Progenitor cell of endocrine pancreas (in vitro differentiated cells): ENCODE data around the gene ZNF618. TPM values are rescaled to one million over a fixed set of nuclear protein-coding genes. Genes with fewer than 3 reads are reported as not detected.
A peak's percentile ranks its signal among the peaks of the same experiment; 100 is the strongest.

Source experiments
- DNase-seq: peaks from one replicate; pipeline ENCODE4 v3.0.0; 2021; ENCODE audit warnings: low spot score; ENCODE audit not compliant: unreplicated experiment
- H3K27ac Mint-ChIP-seq: 2 replicates; pipeline ENCODE4 v1.8.0; 2021; ENCODE audit warnings: mild to moderate bottlenecking, moderate library complexity, mixed read lengths
- H3K27me3 Mint-ChIP-seq: 2 replicates; pipeline ENCODE4 v1.8.0; 2021; ENCODE audit warnings: mixed read lengths
- H3K36me3 Mint-ChIP-seq: 2 replicates; pipeline ENCODE4 v1.8.0; 2022; ENCODE audit warnings: mixed read lengths; ENCODE audit not compliant: insufficient read depth
- H3K4me1 Mint-ChIP-seq: 2 replicates; pipeline ENCODE4 v1.8.0; 2021; ENCODE audit warnings: low read depth, mixed read lengths
- H3K4me3 Mint-ChIP-seq: 2 replicates; pipeline ENCODE4 v1.8.0; 2021; ENCODE audit warnings: low read depth, mild to moderate bottlenecking, moderate library complexity, mixed read lengths
- H3K9me3 Mint-ChIP-seq: 2 replicates; pipeline ENCODE4 v1.8.0; 2021; ENCODE audit warnings: low read depth, mixed read lengths
- total RNA-seq: library from RNA; stranded (reverse); gene quantifications from 2 replicates; pipeline ENCODE4 v1.2.1, GENCODE V29; 2021
- TF ChIP-seq, protein P1 (sequence below): fragments of 200-600 bp; sonication (generic); IDR thresholded peaks from one replicate; pipeline ENCODE4 v1.5.0; 2021; ENCODE audit warnings: antibody characterized with exemption, mild to moderate bottlenecking; ENCODE audit not compliant: unreplicated experiment

Gene ZNF618
- total RNA-seq, 1 donor from 2014 or later = 85.8 TPM

DNA sequence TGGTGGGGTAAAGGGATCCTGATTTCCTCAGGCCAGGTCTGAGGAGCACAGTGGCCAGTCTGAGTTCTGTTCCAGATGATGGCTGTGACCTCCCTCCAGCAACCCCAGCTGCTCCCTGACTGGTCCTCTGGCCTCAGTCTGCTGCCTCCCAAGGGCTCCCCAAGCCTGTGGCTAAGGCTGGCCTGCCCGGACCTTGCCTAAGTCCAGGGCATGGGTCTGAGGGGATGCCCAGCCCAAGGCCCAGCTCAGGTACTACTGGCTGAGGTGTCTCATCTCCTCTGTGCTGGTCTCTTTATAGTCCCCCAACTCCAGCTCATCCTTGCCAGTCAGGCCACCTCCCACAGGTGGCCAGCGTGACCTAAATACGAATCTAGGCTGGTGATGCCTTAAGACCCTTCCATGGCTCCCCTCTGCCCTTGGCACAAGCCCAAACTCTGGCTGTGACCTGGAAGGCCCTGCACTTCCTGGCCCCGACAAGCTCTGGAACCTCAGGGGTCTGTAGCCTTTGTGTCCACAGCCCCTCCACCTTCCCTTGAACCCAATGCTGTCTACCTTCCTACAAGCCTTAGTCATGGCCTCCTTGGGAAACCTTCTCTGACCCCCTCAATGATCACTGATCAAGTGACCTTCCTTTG, 213.2 kb downstream of the ZNF618 start:
- H3K4me1 Mint-ChIP-seq = peaks cover 3% of the 10 kb centered on the region
- no peaks in the 10 kb centered on the region for H3K27me3 Mint-ChIP-seq

DNA sequence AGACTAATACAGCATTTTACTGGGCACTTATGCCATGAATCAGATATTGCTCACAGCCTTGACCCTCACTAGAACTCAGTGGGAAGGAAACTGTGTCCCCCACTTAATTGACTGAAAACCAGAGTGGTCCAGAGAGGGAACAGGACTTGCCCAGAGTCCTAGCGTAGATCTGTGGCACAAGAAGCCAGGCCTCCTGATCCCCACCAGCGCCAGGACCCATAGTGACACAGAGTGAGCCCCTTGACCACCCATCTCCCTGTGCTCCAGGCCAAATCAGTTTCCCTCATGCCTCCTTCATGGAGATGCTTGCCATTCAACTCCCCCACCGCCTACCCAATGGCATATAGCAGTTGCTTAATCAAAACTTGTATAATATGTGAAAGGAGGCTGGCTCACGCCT, 214.7 kb downstream of the ZNF618 start:
- no peak overlapping the region for H3K27ac Mint-ChIP-seq
- H3K4me3 Mint-ChIP-seq = no peak overlapping the region
- peaks cover 9% of the 10 kb centered on the region for H3K9me3 Mint-ChIP-seq
- H3K27me3 Mint-ChIP-seq = no peaks in the 10 kb centered on the region
- TF ChIP-seq, protein P1, sequence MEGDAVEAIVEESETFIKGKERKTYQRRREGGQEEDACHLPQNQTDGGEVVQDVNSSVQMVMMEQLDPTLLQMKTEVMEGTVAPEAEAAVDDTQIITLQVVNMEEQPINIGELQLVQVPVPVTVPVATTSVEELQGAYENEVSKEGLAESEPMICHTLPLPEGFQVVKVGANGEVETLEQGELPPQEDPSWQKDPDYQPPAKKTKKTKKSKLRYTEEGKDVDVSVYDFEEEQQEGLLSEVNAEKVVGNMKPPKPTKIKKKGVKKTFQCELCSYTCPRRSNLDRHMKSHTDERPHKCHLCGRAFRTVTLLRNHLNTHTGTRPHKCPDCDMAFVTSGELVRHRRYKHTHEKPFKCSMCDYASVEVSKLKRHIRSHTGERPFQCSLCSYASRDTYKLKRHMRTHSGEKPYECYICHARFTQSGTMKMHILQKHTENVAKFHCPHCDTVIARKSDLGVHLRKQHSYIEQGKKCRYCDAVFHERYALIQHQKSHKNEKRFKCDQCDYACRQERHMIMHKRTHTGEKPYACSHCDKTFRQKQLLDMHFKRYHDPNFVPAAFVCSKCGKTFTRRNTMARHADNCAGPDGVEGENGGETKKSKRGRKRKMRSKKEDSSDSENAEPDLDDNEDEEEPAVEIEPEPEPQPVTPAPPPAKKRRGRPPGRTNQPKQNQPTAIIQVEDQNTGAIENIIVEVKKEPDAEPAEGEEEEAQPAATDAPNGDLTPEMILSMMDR = no peak
- DNase-seq = no peak
- H3K4me1 Mint-ChIP-seq = no peaks in the 10 kb centered on the region
- H3K36me3 Mint-ChIP-seq = peaks cover 31% of the 10 kb centered on the region

More for the DNA sequence above, 213.2 kb downstream of the ZNF618 start:
- TF ChIP-seq, protein P1 = no peak
- H3K36me3 Mint-ChIP-seq = peaks cover 24% of the 10 kb centered on the region
- H3K4me3 Mint-ChIP-seq = no peak overlapping the region
- no peak for DNase-seq
- H3K9me3 Mint-ChIP-seq = peaks cover 9% of the 10 kb centered on the region
- peak overlapping the region; percentile 8 for H3K27ac Mint-ChIP-seq

DNA sequence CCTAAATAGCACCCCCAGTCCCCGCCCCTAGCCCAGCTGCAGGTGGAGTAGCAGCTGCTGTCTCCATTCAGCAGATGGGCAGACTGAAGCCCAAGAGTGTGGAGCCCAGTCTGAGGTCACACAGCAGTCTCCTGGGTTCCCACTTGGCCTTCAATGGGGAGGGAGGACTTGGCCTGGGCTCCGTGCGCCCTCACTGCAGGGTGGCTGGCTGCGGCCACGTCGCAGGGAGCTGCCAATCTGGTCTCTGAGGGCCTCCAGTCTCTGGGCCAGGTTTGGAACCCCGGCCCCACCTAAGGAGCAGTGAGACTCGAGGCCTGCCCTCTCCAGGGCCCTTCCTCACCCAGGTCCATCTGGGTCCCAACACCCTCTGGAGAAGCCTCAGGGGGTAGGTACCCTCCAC, 215.6 kb downstream of the ZNF618 start:
- Mint-ChIP-seq H3K36me3 (peaks cover 36% of the 10 kb centered on the region), H3K4me1 (peaks cover 6% of the 10 kb centered on the region), H3K9me3 (peaks cover 6% of the 10 kb centered on the region), H3K27ac (no peak overlapping the region), H3K4me3 (no peak overlapping the region), H3K27me3 (no peaks in the 10 kb centered on the region)
- TF ChIP-seq, protein P1 = no peak
- DNase-seq = no peak

DNA sequence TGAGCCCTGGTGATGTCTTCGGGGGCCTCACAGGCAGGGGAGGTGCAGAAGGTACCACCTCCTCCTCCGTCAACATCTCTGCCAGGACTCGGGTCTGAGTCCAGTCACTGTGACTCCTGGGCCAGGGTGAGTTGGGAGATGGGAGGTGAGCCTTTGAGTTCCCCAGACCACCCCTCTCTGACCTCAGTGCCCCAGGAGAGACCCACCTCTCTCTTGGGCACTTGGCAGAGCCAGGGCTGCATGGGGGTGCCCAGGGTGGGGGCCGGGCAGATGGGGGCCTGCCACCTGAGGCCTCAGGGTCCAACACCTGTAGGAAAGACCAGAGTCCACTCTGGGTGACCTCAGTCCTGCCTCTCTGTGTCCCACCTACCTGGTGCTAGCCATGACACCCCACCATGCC, 216.2 kb downstream of the ZNF618 start:
- Mint-ChIP-seq H3K36me3 (peaks cover 33% of the 10 kb centered on the region), H3K4me1 (peaks cover 8% of the 10 kb centered on the region), H3K27ac (no peak overlapping the region), H3K9me3 (peaks cover under 1% of the 10 kb centered on the region), H3K4me3 (no peak overlapping the region), H3K27me3 (no peaks in the 10 kb centered on the region)
- DNase-seq = no peak
- TF ChIP-seq, protein P1 = no peak

DNA sequence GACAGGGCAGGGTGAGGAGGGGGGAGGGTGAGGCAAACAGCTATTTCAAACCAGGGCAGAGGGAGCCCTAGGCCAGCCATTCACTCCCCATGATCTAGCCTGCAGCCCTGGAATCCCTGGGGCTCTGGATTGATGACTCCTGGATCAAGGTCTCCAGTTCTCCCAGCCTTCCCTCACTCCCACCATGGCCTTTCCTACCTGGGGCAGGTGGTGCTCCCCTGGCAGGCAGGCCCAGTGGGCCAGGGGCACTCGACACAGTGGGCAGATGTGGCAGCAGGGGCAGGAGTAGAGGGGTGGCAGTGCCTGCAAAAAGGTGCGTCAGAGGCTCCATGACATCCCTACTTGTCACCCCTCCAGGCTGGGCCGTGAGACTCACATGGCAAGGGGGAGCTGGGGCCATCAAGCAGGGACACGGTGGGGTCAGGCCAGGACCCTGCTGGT, 216.9 kb downstream of the ZNF618 start:
- TF ChIP-seq, protein P1 = no peak
- DNase-seq = no peak
- no peak overlapping the region for H3K27ac Mint-ChIP-seq
- H3K27me3 Mint-ChIP-seq = no peaks in the 10 kb centered on the region
- H3K9me3 Mint-ChIP-seq = no peaks in the 10 kb centered on the region
- H3K4me1 Mint-ChIP-seq = peaks cover 13% of the 10 kb centered on the region
- no peak overlapping the region for H3K4me3 Mint-ChIP-seq
- peaks cover 33% of the 10 kb centered on the region for H3K36me3 Mint-ChIP-seq
